ENCODE results near the gene IL2RG.

The IL2RG gene

GRCh38 chrX:71151366-71151765 lies 40.0 kb upstream of the IL2RG start:
- DNase-seq (ENCODE audit: low read depth, low spot score): no peak
- POLR2A ChIA-PET: no interaction called here

GRCh38 chrX:71148278-71148663 lies 36.9 kb upstream of the IL2RG start:
- TF ChIP-seq CTCF (IDR thresholded peaks at IDR 0.05; ENCODE audit: insufficient read depth, low read length, missing control alignments): no peak

More at GRCh38 chrX:71151366-71151765, 40.0 kb upstream of the IL2RG start:
- no peak overlapping the region for H3K4me3 ChIP-seq (ENCODE audit: low read depth, low read length)
- CTCF ChIA-PET: no interaction called here
- no peak for TF ChIP-seq CTCF (IDR thresholded peaks at IDR 0.05; ENCODE audit: insufficient read depth, low read length, missing control alignments)

GRCh38 chrX:71147496-71148277 lies 36.3 kb upstream of the IL2RG start:
- TF ChIP-seq CTCF (IDR thresholded peaks at IDR 0.05; ENCODE audit: insufficient read depth, low read length, missing control alignments): no peak
- no peak for DNase-seq (ENCODE audit: low read depth, low spot score)
- POLR2A ChIA-PET: no interaction called here
- CTCF ChIA-PET: interaction anchor here (1.3 kb wide), 1 partner anchor 19 kb away, joined by 4 read pairs; no protein-coding TSS in a partner anchor
- no peak overlapping the region for H3K4me3 ChIP-seq (ENCODE audit: low read depth, low read length)

More at GRCh38 chrX:71148278-71148663, 36.9 kb upstream of the IL2RG start:
- no peak for DNase-seq (ENCODE audit: low read depth, low spot score)
- ChIA-PET CTCF (interaction anchor here (1.3 kb wide), 1 partner anchor 19 kb away, joined by 4 read pairs; no protein-coding TSS in a partner anchor), POLR2A (no interaction called here)
- no peak overlapping the region for H3K4me3 ChIP-seq (ENCODE audit: low read depth, low read length)

GRCh38 chrX:71144651-71145050 lies 33.3 kb upstream of the IL2RG start, which contains the start of gene NLGN3:
Gene NLGN3 (plus strand): TSS chrX:71144841. CDS start chrX:71147750, 2,909 bp downstream.
- no peak for TF ChIP-seq CTCF (IDR thresholded peaks at IDR 0.05; ENCODE audit: insufficient read depth, low read length, missing control alignments)
- no peak within 1 kb of the TSS for H3K4me3 ChIP-seq (ENCODE audit: low read depth, low read length)
- POLR2A ChIA-PET: interaction anchor here (0.6 kb wide), 1 partner anchor 33 kb away, joined by 3 read pairs; no protein-coding TSS in a partner anchor
- DNase-seq (ENCODE audit: low read depth, low spot score): no peak
- CTCF ChIA-PET: interaction anchor here (2.0 to 4.0 kb wide), 2 partner anchors 14 to 34 kb away, joined by 6 to 19 read pairs; no protein-coding TSS in a partner anchor

- no peak overlapping the region for H3K4me3 ChIP-seq (ENCODE audit: low read depth, low read length)
- POLR2A ChIA-PET: no interaction called here
- CTCF ChIA-PET: interaction anchor here (2.0 to 4.0 kb wide), 2 partner anchors 13 to 36 kb away, joined by 6 to 19 read pairs; no protein-coding TSS in a partner anchor
- TF ChIP-seq CTCF (IDR thresholded peaks at IDR 0.05; ENCODE audit: insufficient read depth, low read length, missing control alignments): no peak
- DNase-seq (ENCODE audit: low read depth, low spot score): no peak
Measured at GRCh38 chrX:71143508-71143907, 32.1 kb upstream of the IL2RG start.

GRCh38 chrX:71140440-71140839 lies 29.1 kb upstream of the IL2RG start:
- no peak overlapping the region for H3K4me3 ChIP-seq (ENCODE audit: low read depth, low read length)
- no peak for TF ChIP-seq CTCF (IDR thresholded peaks at IDR 0.05; ENCODE audit: insufficient read depth, low read length, missing control alignments)
- ChIA-PET POLR2A (no interaction called here), CTCF (no interaction called here)
- no peak for DNase-seq (ENCODE audit: low read depth, low spot score)

Measured in AG04449 (cell line).